Right hindlimb (tissue), 1 donor: Measurements from ENCODE around the gene ADAM33.

Source experiments
- DNase-seq: peaks from one replicate; pipeline ENCODE4 v3.0.0-alpha.2; 2018

ADAM33 gene

DNA sequence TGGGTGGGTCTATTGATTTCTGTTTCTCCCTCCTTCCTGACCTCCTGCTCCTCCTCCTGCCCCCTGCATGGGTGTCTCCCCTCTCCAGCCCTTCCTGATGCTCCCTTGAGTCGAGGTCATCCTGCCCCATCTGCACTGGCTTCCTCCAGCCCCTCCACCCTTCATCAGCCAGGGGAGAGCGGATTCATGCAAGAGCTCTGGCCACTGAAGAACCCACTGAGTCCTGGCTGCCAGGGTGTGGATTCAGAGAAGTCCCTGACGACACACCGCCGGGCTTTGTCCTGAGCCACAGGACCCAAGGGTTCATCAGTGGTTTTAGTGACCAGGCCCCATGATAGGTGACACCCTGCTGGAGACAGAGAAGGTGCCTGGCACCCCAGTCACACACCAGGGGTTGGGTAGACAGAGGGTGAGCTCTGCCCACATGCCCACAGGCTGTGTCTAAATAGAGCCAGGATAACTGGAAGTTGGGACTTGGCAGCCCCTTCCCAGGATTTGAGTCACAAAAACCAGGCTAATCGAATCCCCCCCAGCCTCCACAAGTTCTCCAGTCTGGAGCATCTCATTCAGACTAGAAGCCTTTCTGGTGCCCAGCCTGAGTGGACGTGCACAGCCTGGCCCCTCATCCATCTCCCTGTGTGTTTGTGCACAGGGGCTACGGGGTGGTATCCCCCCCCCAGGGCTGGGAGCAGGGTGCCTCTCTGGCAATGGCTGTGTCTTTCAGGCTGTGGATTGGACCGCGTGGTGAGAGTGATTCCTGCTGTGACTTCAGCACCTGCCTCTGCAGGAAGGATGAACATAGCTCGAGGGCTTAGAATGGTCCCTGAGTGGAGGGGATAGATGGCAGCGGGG is 19.8 kb downstream of the ADAM33 start:
- no peak for DNase-seq

DNA sequence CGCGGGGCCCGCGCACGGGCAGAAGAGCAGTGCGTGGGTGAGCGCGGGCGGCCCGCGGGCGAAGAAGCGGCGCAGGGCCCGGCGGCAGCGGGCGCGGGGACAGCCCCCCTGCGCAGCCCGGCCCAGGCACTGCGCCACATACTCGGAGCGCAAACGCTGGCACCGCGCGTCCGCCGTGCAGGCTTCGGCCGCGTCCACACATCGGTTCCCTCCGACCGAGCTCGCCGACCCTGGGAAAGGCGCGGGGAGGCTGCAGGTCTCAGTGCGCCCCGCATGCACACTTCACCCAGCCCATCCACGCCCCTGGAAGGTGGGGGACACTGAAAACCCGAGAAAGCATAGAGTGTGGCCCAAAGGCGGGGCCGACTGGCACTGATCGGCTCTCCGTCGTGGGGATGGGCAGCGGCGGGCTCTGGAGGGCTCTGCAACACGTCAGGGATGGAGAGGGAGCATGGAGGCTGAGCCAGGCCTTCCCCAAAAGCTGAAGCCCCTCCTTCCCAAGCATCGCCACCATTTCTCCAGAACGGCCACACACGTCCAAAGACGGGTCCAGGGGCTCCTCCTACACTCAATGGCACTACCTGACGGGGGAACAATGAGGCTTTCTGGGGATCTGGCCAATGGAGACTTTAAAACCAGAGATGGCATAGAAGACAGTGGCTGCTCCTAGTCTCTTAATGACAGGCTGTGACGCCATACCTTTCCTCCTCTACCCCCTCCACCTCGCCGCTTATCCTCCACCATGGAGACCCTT is 20.6 kb downstream of the ADAM33 start:
- no peak for DNase-seq

DNA sequence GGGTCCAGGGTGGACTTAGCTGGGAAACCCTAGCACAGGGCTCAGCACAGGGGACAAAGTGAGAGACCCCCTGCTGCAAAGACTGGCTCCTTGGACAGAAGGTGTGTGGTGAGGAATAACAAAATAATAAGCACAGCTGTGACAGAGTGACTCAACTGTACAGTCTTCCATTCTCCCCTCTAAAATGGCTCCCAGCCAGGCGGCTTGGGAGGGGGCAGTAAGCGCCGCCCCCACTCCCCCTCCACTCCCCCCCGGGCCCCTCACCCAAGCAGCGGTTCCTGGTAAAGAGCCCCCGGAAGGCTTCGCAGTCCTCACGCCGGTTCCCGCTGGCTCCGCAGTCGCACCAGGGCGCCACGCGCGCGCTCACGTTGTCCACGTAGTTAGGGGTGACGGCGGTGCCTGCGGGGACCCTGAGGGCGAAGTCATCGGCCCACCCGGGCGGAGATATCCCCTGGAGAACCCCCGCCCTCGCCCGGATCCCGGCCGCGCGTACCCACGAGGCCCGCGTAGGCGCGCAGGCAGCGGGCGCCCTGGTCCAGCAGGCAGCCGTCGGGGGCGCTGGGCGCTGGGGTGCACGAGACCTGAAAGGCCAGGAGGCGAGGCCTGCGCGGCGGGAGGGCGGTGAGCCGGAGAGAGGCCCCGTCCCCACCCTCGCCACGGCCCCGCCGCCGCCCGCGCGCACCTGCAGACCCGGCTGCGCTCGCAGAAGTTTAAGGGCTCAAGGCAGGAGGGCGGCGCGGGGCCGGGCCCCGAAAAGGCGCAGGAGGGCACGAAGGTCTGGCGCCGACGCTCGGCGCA is 21.3 kb downstream of the ADAM33 start:
- DNase-seq: no peak

DNA sequence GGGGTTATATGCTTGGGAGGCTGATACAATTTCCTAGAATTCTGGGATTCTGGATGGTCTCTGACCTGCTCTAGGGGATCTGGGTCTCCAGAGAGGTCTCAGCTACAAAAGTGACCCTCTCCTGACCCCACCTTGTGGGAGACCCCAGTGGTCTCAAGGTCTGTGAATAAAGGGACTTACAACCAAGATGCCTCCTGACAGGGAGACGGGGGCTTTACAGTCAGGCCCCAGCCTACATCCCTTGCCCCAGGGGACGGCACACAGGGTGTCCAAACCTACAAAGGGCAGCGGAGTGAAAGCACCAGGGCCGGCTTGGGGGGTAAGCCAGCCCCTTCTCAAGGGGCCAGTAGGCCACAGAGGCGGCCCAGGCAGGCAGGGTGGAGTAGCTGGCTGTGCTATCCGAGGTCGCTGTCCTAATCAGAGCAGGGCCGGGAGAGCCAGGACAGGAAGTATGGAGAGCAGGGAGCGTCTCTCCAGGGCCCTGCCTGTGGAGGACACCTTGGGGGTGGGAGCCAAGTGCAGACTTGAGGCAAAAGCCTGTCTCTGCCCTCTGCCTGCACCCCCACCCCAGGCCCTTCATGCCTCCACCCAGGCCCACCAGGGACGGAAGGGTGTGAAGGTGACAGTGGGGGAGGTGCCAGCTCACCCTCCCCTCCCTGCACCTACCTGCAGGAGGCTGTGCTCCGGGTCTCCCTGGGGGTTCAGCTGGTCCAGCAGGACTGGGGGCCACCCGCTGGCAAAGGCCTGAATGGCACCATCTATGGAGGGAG is 22.1 kb downstream of the ADAM33 start:
- no peak for DNase-seq

DNA sequence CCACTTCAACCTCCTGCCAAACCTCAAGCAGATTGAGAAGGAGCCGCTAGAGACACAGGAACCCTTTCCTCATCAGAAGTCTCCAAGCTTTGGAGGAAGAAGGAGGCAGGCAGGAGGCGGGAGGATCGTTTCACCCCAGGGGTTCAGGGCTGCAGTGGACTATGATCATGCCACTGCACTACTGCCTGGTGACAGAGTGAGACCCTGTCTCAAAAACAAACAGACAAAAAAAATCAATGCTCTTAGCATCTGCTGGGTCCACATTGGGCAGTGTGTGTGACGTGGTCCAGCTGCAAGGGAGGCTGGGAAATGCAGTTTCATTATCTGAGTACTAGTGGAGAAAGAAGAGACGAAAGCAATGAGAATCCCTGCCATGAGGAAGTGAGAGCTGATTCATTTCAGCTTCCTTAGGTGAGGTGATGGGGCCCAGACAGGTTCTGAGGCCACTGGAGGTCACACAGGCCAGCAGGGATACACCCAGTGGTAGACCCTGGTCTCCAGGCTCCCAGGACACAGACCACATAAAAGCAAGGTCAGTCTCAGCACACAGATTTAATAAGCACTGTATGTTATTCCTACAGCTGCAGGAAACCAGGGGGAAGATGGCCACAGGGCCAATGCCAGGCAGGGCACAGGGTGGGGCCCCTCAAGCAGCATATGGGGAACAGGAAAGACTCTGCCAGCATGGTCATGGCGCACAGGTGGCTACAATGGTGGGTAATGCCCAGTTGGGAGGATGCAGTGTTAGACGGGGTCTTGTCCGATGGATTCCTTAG is 22.9 kb downstream of the ADAM33 start:
- no peak for DNase-seq

DNA sequence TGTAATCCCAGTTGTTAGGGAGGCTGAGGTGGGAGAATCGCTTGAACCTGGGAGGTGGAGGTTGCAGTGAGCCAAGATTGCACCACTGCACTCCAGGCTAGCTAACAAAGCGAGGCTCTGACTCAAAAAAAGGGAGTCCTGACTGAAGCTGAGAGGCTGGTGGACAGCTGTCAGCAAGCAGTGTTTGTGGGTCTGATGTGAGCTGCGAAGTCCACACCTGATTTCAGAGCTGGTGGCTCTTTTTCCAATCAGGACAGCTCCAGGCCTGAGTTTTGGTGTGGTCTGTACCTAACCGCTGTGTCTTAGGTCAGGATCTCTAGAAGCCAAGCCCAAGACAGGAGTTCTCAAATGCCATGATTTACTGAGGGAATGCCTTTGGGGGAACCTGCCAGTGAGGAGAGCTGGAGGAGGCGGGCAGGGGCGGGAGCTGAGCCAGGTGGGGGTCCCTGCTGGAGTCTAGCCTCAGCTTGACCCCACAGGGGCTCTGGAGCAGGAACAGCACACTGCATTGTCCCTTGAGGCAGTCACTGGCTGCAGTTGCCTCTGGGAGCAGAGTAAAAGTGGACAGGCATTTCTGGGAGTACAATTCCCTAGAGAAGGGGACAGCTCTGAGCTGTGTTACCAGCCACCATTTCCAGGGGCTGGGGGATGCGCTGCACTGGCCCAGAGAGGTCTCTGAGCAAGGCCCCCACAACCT is 23.6 kb downstream of the ADAM33 start:
- DNase-seq: no peak

DNA sequence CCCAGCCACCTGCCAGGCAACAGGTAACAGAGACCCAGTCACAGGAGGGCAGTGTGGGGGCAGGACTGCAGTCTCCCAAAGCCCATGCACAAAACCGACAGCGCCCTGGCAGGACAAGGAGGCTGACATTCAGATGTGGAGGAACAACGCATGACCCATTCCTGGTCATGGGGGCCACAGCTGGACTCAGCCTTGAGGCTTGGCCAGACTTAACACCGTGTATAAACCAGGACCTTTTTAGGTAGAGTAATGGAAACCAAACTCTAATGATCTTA is 26.7 kb downstream of the ADAM33 start:
- DNase-seq: no peak

DNA sequence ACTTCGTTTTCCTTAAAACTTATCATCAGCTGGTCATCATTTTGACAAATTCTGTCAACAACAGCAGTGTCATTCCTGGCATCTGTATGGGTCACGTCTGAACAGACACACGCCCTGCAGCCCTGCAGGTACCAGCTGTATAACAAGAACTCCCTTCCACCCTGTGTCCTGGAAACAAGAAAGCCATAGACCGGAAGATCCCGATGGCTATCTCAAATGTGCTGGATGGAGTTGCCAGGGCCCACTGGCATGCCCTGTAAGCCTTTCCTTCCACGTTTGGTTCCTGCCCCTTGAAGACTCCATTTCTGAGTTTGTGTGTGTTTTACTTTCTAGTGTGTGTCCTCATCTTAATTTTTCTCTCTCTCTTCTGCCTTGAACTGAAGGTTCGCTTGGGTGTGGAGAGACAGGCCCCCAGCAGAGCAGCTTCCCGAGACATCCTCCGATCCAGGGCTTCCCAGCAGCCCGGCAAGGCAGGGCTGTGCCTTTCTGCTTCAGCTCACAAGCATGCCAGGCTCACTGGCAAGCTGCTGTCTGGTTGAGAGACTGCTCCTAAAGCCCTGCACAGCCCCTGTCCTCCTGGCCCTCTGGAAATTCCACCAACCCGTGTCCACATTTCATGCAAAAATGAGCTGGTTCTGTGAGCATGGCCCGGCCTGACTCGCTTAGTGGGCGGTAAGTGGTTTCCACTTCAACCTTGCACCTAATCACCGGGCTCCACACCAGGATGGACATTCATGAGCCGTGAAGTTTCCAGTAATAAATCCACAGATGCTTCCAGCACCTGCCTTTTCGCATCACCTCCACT is 27.3 kb downstream of the ADAM33 start:
- no peak for DNase-seq

DNA sequence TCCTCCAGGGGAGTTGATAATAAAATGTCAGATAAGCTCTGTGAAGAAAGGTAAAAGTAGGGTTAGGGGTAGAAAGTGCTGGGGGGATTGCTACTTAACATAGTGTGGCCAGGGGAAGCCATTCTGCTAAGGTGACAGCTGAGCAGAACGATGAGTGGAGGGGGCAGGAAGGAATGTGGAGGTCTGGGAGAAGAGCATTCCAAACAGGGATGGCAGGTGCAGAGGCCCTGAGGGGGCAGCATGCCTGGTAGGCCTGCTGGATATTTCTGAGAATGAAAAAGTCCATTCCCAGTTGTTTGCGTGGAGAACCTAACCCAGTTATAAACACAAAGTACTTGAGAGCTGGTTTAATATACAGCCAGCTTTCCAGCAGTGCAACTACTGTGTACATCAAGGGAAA is 27.9 kb downstream of the ADAM33 start:
- no peak for DNase-seq

DNA sequence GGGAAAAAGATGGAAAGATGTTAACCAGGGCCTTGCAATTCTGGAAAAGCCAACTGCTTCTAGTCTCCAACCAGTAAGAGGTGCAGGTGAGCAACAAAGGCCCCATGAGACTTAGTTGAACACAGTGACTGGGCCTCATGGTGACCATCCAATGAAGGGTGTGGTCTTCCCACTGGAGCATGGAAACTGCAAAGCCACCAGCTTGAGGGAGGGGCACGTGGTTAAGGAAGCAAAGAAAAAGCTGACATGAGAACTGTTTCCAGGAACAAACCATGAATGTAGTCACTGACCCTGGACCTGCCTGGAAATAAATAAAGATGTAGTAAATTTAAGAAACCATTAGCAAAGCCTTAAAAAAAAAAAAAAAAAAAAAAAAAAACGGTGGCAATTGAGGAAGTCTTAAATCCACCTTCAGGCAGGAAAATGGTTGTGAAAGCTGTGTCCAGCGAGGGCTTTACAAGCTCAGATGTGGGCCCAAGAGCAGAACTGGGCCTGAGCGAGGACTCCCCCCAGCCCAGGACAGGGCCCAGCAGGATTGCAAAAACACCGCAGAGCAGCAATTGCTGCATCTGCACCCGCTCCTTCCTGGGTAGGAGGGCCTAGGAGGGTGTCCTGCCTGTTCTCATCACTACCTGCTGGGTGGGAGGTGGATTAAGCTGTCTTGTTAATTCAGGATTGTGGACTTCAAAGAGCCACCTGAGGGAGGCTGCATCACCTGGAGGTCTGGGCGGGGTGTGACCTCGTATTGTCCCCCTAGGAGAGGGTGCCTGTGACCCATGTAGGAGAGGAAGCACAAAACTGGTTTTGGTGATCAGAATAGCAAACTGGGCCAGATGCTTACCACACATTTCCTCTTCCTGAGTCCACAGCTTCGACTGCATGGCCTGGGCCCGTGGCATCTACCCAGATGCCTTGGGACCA is 28.9 kb downstream of the ADAM33 start:
- DNase-seq: no peak

DNA sequence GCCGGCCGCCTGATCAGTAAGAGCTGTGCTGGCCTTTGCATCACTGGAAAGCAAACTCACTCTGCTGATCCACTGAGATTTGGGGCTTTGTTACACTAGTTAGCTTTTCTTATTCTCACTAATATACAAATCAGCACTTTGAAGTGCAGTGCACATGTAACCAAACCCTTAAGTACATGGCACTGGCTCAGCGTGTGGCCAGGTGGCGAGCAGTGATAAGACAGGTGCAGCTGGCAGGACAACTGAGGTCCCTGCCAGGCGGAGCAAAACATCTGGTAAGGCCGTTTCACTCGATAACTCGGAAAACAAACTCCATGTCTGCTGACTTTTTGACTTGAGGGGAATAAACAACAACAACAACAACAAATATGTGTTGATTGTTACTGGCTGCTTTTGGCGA is 29.6 kb downstream of the ADAM33 start:
- no peak for DNase-seq

DNA sequence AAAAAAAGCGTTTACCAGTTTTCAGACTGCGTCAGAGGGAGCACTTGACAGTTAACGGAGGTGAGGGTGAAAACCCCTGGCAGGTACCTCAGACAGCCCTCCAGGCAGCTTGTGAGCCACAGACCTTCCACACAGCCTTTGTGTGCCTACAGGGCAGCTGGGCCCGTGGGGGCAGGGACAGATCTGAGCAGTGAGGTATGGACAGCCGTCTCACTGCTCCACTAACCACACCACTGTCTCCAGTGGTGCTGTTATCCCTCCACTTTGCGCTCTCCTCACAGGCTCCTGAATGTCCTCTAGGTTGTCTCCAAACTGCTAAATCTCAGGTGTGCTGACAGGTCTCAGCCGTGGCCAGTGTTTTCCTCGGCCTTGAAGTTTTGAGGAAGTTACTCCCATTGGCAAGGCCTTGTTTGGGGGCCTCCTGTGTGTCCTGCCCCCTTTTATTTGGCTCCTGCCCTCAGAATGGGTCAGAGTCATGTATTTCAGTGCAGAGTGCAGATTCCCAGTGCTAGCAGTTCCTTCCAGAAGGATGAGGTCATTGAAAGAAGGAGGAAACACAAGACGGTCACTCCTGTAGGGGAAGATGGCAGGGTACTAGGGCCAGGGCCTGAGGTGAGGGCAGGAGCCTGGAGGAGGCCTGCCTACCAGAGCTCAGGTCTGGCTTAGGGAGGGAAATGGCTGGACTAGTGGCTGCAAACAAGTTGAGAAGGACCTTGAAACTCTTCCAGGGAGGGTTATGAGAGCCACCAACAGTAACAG is 30.4 kb downstream of the ADAM33 start:
- no peak for DNase-seq

DNA sequence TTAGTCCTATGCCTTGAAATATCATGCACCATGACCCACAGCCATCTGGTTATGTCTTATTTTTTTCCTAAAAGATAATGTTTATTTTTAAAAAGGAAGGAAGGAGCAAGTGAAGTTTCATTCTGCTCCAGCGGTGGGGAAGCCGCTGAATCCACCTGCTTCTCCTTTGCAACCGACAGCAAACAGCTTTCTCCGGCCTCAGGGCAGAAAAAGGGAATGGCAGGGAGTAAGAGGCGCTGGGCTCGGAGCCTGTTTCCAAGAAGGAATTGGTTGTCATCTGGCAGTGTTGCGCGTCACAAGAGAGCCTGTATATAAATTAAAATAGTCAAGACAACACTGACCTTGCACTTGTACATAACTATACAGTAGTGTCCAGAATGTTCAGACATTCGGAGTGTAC is 32.9 kb downstream of the ADAM33 start:
- no peak for DNase-seq

DNA sequence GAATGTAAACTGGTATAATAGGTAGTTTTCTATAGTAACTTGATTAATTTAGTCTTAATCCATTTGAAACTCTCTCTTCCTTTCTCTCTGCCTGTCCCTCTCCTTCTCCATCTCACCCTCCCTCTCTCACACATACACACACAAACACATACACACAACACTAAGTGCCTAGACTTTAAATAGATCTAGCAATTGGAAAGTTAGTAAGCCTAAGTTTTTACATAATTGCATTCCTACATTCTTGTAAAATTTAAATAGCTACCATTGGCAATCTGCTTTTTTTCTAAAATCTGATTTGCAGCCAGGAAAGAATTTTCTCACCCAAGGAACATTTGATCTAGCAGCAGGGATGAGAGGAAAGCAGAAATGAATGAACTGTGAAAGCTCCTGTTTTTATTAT is 34.3 kb downstream of the ADAM33 start:
- no peak for DNase-seq

DNA sequence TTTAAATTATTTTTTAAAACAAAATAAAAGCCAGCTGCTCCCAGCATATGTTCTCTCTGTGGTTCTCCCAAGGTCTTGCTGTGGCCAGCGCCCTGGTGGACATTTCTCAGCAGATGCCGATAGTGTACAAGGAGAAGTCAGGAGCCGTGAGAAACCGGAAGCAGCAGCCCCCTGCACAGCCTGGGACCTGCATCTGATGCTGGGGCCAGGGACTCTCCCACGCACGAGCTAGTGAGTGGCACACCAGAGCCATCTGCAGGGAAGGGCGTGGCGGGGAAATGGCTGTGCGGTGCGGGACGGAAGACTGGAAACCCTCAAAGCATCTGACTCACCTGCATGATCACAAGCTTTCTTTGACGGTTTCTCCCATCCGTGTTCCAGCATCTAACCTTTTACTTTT is 35.2 kb downstream of the ADAM33 start:
- DNase-seq: no peak

DNA sequence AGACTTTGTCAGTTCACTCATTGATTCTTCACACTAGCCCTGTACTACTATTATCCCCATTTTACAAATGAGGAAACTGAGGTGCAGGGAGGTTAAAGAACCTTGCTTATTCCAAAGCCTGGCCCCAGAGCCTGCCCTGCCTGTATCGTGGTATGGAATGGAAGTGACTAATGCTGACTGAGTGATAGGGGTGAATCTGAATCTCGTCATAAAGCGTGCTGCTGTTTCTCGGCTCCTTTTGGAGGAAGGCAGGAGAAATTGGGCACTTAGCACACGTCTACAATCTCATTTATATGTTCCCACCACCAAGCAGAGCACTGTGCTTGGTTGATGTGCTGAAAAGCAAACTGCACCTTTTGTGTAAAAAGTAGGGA is 35.8 kb downstream of the ADAM33 start:
- no peak for DNase-seq

DNA sequence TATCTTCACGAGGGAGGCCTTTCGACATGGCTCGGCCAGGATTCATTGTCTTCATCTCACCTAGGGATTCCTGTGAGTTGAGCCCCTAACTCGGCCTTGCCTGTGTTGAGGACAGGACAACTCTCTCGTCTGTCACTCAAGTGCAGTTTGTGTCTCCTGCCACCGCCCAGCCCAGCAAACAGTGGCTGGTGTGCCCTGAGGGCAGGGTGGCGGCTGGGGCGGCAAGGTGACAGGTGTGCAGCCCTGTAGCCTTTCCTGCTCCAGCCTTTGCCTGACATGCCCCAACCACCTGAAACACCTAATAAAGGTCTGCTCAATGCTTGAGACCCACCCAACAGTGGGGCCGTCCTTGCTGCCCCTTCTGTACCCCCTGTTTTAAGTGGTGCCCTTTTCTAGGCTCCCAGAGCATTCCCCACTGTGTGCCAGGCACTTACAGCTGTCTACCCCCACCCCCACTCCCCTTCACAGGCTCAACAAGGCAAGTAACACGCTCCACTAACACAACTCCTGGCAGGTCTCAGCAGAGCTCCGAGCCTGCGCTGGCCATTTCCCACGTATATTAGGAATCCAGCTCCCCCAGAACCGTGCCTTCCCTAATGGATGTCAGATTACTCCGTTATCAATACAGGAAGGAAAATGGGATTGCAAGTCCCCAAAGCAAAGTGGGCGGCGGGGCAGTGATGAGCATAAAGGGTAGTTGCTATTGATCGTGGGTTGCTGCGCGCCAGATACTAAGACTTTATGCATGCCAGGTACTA is 36.3 kb downstream of the ADAM33 start:
- no peak for DNase-seq

DNA sequence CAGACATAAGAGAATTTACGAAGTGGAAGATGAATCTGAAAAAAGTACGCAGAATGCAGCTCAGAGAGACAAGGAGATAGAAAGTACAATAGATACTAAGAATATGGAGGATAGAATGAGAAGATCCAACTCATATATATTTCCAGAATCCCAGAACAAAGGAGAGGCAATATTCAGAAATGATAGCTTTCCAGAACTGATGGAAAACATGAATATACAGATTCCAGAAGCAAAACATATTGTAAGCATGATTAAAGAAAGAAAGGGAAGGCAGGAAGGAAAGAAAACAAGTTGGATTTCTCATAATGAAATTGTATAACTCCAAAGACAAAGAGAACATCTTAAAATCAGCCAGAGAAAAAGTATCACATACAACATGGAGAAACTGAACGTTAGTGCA is 41.6 kb downstream of the ADAM33 start:
- DNase-seq: no peak
